Astrocyte of the spinal cord (primary cell): ENCODE results near the gene ATP6V0E2.

Source experiments
- DNase-seq: peaks from one replicate; pipeline ENCODE4 v3.0.0; 2011; ENCODE audit warnings: low read depth, low spot score
- H3K4me3 ChIP-seq: 2 replicates; pipeline ENCODE4 v1.5.1; 2011; ENCODE audit warnings: low read depth, mild to moderate bottlenecking, low read length, moderate library complexity
- in situ Hi-C: cut with HindIII; loops from 2 replicates; pipeline ENCODE4 v1.10.0; 2017; ENCODE audit warnings: low sequenced_read_pairs
- TF ChIP-seq, protein P1 (sequence below): IDR thresholded peaks from 2 replicates; pipeline ENCODE4 v1.5.1; 2012; ENCODE audit warnings: low read depth, mild to moderate bottlenecking, low read length, inconsistent platforms

ATP6V0E2 gene

DNA sequence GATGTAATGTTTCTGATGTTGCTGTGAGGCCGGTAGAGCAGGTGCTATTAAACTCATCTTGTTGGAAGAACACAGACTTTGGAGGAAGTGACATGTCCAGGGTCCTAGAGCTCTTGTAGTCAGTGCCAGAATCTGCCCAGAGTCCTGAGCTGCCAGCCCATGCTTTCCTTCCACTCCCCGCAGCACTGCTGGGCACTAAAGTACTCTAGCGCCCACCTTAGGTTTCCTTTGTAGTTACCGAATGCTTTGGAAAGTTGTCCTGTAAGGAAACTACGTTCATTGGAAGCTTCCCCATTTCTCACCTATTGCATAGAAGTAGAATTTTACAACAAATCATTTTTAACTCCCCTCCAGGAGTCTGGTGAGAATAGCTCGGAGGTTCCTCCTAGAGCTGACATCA, 24.6 kb upstream of the ATP6V0E2 start:
- H3K4me3 ChIP-seq, result no peak overlapping the region
- TF ChIP-seq, protein P1, sequence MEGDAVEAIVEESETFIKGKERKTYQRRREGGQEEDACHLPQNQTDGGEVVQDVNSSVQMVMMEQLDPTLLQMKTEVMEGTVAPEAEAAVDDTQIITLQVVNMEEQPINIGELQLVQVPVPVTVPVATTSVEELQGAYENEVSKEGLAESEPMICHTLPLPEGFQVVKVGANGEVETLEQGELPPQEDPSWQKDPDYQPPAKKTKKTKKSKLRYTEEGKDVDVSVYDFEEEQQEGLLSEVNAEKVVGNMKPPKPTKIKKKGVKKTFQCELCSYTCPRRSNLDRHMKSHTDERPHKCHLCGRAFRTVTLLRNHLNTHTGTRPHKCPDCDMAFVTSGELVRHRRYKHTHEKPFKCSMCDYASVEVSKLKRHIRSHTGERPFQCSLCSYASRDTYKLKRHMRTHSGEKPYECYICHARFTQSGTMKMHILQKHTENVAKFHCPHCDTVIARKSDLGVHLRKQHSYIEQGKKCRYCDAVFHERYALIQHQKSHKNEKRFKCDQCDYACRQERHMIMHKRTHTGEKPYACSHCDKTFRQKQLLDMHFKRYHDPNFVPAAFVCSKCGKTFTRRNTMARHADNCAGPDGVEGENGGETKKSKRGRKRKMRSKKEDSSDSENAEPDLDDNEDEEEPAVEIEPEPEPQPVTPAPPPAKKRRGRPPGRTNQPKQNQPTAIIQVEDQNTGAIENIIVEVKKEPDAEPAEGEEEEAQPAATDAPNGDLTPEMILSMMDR, result no peak
- in situ Hi-C loops, result no loop called here
- DNase-seq, result no peak

DNA sequence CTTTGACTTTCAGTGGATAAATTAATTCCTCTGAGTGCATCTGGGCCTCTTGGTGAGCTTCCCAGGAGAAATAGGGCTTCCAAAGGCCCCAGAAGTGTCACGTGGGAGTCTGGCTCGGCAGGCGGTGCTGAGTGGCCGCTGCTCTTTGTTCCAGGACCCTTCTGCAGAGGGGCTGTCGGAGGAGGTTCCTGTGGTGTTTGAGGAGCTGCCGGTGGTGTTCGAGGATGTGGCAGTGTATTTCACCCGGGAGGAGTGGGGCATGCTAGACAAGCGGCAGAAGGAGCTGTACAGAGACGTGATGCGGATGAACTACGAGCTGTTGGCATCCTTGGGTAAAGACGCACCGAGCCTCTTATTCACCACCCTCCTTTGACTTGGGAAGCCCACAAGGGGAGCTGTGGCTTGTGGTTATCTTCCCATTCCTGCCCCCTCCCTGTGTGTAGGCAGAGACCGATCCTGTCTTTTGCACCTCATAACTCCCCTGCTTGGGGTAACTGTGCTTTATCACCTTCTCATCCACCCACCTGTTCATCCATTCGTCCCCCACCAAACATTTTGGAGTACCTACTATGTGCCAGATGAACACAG, 23.7 kb upstream of the ATP6V0E2 start:
- TF ChIP-seq, protein P1, result peak; percentile 4
- no peak for DNase-seq
- H3K4me3 ChIP-seq, result no peak overlapping the region
- in situ Hi-C loops, result no loop called here

DNA sequence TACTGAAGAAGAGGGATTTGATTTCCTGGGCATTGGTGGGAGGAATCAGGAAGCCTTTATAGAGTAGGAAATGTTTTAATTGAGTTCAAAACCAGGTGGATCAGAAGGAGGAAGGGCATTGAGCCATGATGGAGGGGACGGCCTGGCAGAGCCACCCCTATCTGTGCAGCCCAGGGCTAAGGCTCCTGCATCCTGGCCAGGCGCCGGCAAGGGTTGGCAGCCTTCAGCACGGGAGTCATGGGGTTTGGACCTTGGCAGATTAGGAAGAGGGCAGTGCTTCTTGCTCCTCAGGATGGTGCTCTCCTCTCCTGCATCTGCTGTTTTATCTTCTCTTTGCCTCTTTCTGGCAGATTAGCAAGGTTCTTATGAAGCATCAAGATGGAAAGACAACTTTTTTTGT, 23.1 kb upstream of the ATP6V0E2 start:
- TF ChIP-seq, protein P1, result no peak
- in situ Hi-C loops, result no loop called here
- H3K4me3 ChIP-seq, result no peak overlapping the region
- no peak for DNase-seq

DNA sequence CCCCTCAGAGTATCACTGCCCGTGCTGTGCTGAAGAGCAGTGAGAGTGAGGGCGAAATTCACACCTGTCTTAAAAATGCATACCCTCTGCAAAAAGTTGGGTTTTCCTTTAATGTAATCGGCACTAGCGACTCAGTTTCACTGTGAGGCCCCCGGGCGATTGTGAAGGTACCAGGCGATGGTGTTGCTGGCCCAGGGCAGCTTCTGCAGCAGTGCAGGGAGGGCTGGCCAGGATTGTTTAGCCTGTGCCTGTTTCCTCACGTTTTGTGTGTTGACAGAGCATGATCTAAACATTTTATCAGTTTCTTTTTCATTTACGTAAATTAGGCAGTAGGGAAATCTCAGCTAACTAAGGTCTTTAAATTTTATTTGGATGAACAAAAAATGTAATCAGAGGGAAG, 22.3 kb upstream of the ATP6V0E2 start:
- TF ChIP-seq, protein P1, result no peak
- no peak for DNase-seq
- in situ Hi-C loops, result no loop called here
- H3K4me3 ChIP-seq, result no peak overlapping the region

DNA sequence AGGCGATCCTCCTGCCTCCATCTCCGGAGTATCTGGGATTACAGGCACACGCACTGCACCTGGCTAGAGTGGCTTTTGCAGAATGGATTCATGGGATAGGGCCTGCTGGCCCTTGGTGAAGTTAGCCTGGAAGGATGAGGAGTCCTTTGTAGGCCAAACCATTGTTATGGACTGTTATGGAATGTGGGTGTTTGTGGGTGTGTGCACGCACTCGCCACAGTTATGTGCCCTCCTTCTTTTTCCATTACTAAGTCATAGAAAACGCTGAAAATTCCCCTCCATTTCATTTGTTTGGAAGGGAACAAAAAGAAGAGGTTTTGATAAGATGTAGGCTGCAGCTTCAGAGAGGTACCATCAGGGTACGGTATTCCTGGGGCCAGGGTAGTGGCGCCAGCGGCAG, 20.6 kb upstream of the ATP6V0E2 start:
- DNase-seq, result peak; percentile 42
- TF ChIP-seq, protein P1, result no peak
- in situ Hi-C loops, result no loop called here
- no peak overlapping the region for H3K4me3 ChIP-seq

DNA sequence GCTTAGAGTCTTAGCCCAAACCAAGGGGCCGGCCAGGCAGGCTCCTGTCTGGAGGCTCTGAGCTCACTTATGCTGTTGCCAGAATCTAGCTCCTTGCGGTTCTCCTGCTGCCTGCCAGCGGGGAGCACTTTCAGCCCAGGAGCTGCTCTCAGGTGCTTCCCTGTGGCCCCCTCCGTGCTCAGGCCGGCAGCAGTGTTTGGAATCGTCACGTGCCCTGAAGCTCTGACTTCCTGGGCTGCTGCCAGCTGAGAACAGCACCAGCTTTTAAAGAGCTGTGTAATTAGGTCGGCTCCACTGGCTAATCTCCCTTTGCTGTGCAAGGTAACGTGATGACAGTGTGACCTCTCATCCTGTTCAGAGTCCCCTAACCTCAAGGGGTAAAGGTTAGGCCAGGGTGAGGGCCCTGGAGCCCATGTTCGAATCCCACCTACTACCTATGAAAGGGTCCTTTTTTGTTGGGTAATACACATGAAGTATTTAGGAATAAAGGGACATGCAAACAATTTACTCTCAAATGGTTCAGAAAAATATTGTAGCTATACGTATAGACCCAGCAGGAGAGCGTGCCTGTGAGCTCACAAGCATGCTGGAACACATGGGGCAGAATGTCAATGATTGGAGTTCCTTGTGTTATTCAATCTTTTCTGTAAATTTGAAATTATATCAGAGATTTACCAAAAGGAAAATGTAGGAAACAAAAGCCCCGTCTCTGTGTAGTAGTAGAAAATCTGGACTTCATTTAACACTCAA, 19.0 kb upstream of the ATP6V0E2 start:
- no peak overlapping the region for H3K4me3 ChIP-seq
- DNase-seq, result peak; percentile 61
- in situ Hi-C loops, result no loop called here
- TF ChIP-seq, protein P1, result no peak
